B cell (primary cell): ENCODE measurements around the gene AMBRA1. TPM values are rescaled to one million over a fixed set of nuclear protein-coding genes. Genes with fewer than 3 reads are reported as not detected.

Experiments
- ATAC-seq: fragments of 200-7000 bp; cut with Tn5 transposase; one replicate; pipeline ENCODE4 v1.10.0; 2021; ENCODE audit warnings: low read depth, mild to moderate bottlenecking, moderate number of reproducible peaks, moderate library complexity
- CTCF ChIA-PET: fragments of 350-600 bp; sonication (Branson Sonifier 250); formaldehyde crosslinking; loops from one replicate; lab custom pipeline; 2021; ENCODE audit warnings: antibody characterized with exemption, inconsistent platforms; lab: Charles Lee
- POLR2A ChIA-PET: fragments of 350-600 bp; sonication (Branson Sonifier 250); formaldehyde crosslinking; loops from one replicate; lab custom pipeline; 2021; ENCODE audit warnings: antibody characterized with exemption; lab: Charles Lee
- DNase-seq: peaks from one replicate; pipeline ENCODE4 v3.0.0; 2013
- H2AFZ ChIP-seq: 2 replicates; pipeline ENCODE4 v1.6.1; 2012; ENCODE audit warnings: mild to moderate bottlenecking, low read depth, low read length; ENCODE audit not compliant: insufficient read depth, poor library complexity, severe bottlenecking
- H3K27ac ChIP-seq, 2 donors: 1 replicate in 1 of 2; 2 replicates in 1 of 2; pipeline ENCODE4 v1.5.1; 2012 to 2013; ENCODE audit warnings: low read length in 2 of 2, mild to moderate bottlenecking in 2 of 2, moderate library complexity in 1 of 2
- H3K27me3 ChIP-seq, 4 experiments: fragments of 200-600 bp in 1 of 4; sonication (generic) in 1 of 4; replicated peaks in 1 of 4; 1 replicate in 2 of 4; 2 replicates in 2 of 4; pipeline versions ENCODE4 v1.6.1 to v1.7.0; 2013 to 2016; ENCODE audit warnings: low read length in 3 of 4, mild to moderate bottlenecking in 2 of 4, mixed read lengths in 1 of 4, moderate library complexity in 1 of 4; ENCODE audit not compliant: insufficient read depth in 4 of 4, control insufficient read depth in 3 of 4; ENCODE audit errors: control extremely low read depth in 1 of 4
- H3K36me3 ChIP-seq, 2 experiments: replicated peaks in 1 of 2; 1 replicate in 1 of 2; 2 replicates in 1 of 2; pipeline versions ENCODE4 v1.6.1 to v1.7.1; 2013; ENCODE audit warnings: low read length in 1 of 2; ENCODE audit not compliant: insufficient read depth in 2 of 2, control insufficient read depth in 1 of 2; ENCODE audit errors: control extremely low read depth in 1 of 2, extremely low read depth in 1 of 2
- H3K4me1 ChIP-seq, 2 donors: fragments of 200-600 bp in 1 of 2; sonication (generic) in 1 of 2; 1 replicate in 1 of 2; 2 replicates in 1 of 2; pipeline versions ENCODE4 v1.5.1 to v1.6.1; 2013 to 2017; ENCODE audit warnings: low read length in 2 of 2; ENCODE audit not compliant: control insufficient read depth in 2 of 2, insufficient read depth in 2 of 2
- H3K4me2 ChIP-seq: replicated peaks from 2 replicates; pipeline ENCODE3; 2012; ENCODE audit warnings: mild to moderate bottlenecking, low read depth, low read length; ENCODE audit not compliant: poor library complexity, severe bottlenecking
- H3K4me3 ChIP-seq, 5 experiments: fragments of 200-600 bp in 1 of 5; sonication (generic) in 1 of 5; 1 replicate in 3 of 5; 2 replicates in 2 of 5; pipeline versions ENCODE4 v1.5.1 to v1.7.0; 2011 to 2016; ENCODE audit warnings: low read length in 4 of 5, mild to moderate bottlenecking in 4 of 5, low read depth in 2 of 5, control low read depth in 1 of 5, moderate library complexity in 1 of 5; ENCODE audit not compliant: insufficient read depth in 1 of 5; ENCODE audit errors: control extremely low read depth in 1 of 5, extremely low read depth in 1 of 5
- H3K79me2 ChIP-seq: fragments of 200-600 bp; sonication (generic); one replicate; pipeline ENCODE4 v1.6.0; 2016; ENCODE audit warnings: low read length; ENCODE audit not compliant: control insufficient read depth, insufficient read depth
- H3K9ac ChIP-seq: fragments of 200-600 bp; sonication (generic); 2 replicates; pipeline ENCODE4 v1.6.1; 2017; ENCODE audit warnings: mild to moderate bottlenecking, low read length, moderate library complexity
- H3K9me3 ChIP-seq, 3 donors: one replicate each; pipeline versions ENCODE4 v1.6.1 to v1.7.1; 2013; ENCODE audit warnings: low read length in 2 of 3; ENCODE audit not compliant: control insufficient read depth in 2 of 3, insufficient read depth in 1 of 3; ENCODE audit errors: control extremely low read depth in 1 of 3
- H4K20me1 ChIP-seq: 2 replicates; pipeline ENCODE4 v1.6.0; 2012; ENCODE audit warnings: mild to moderate bottlenecking, low read length; ENCODE audit not compliant: insufficient read depth, control insufficient read depth, poor library complexity, severe bottlenecking
- H3K27ac Mint-ChIP-seq: one replicate; pipeline ENCODE4 v1.8.0; 2021; ENCODE audit warnings: mixed read lengths
- H3K27me3 Mint-ChIP-seq: one replicate; pipeline ENCODE4 v1.8.0; 2021; ENCODE audit warnings: mixed read lengths
- H3K4me1 Mint-ChIP-seq: one replicate; pipeline ENCODE4 v1.8.0; 2021; ENCODE audit warnings: mixed read lengths
- H3K4me3 Mint-ChIP-seq: one replicate; pipeline ENCODE4 v1.8.0; 2021; ENCODE audit warnings: mixed read lengths
- H3K9me3 Mint-ChIP-seq: one replicate; pipeline ENCODE4 v1.8.0; 2022; ENCODE audit warnings: mixed read lengths; ENCODE audit not compliant: insufficient read depth
- CTCF ChIP-seq: fragments of 200-600 bp; IDR thresholded peaks from one replicate; pipeline ENCODE4 v1.8.0; 2022; ENCODE audit warnings: antibody characterized with exemption, mild to moderate bottlenecking
- EZH2 ChIP-seq: IDR thresholded peaks from 2 replicates; pipeline ENCODE4 v1.6.1; 2012; ENCODE audit warnings: borderline replicate concordance, low read depth, mild to moderate bottlenecking, moderate library complexity, low read length; ENCODE audit not compliant: insufficient read depth, poor library complexity, severe bottlenecking
- WGBS: methylation state at CpG from one replicate; pipeline ENCODE4 v1.1.5; 2013; ENCODE audit warnings: missing lambda C conversion rate; ENCODE audit not compliant: insufficient coverage; 5-methylcytosine and 5-hydroxymethylcytosine counted together
- intact Hi-C: fragments of 100-400 bp; cut with micrococcal nuclease; formaldehyde crosslinking; loops from one replicate; pipeline ENCODE4 v1.10.0; 2022
- polyA plus RNA-seq: library from polyadenylated mRNA; depleted of rRNA; stranded (reverse); fragments of >200 nt; gene quantifications from 2 replicates; pipeline ENCODE4 v1.2.3, GENCODE V29; 2012
- total RNA-seq, 2 donors: library from RNA; stranded (reverse); fragments of 120-200 nt in 1 of 2; gene quantifications; 1 replicate in 1 of 2; 2 replicates in 1 of 2; pipeline versions ENCODE4 v1.2.3 to v1.2.4, GENCODE V29; 2013 to 2022

The AMBRA1 gene
- total and polyA plus RNA-seq, 2 donors (not counting 1 experiment from before 2014, with no cell fraction given) = 13.8 to 36.1 TPM

GRCh38 chr11:46383974-46384701 is 209.7 kb downstream of the AMBRA1 start:
- H4K20me1 ChIP-seq = no peaks in the 10 kb centered on the region
- no peak for ATAC-seq
- peaks cover 9% of the 10 kb centered on the region for H3K4me1 Mint-ChIP-seq
- no peaks in the 10 kb centered on the region for H3K36me3 ChIP-seq
- DNase-seq = no peak
- H3K9ac ChIP-seq = no peak overlapping the region
- WGBS = 81% methylated on average over 6 of the region's 12 CpGs
- TF ChIP-seq CTCF = no peak
- no peaks in the 10 kb centered on the region for H3K9me3 Mint-ChIP-seq
- H3K27ac Mint-ChIP-seq = no peak overlapping the region
- H2AFZ ChIP-seq = no peak overlapping the region
- H3K4me3 Mint-ChIP-seq = no peak overlapping the region
- H3K4me2 ChIP-seq = no peak overlapping the region
- peaks cover 56% of the 10 kb centered on the region for H3K27me3 Mint-ChIP-seq
- H3K9me3 ChIP-seq = peaks cover 0 to 26% (median 0%) of the 10 kb centered on the region in 3 donors
- no peak overlapping the region for H3K4me3 ChIP-seq
- peaks cover 0 to 75% (median 38%) of the 10 kb centered on the region in 4 experiments for H3K27me3 ChIP-seq
- ChIA-PET CTCF (no interaction called here), POLR2A (no interaction called here)
- peaks cover 15 to 24% of the 10 kb centered on the region in 2 donors for H3K4me1 ChIP-seq
- no peak overlapping the region for H3K27ac ChIP-seq
- H3K79me2 ChIP-seq = no peaks in the 10 kb centered on the region
- intact Hi-C loops = loop anchor here (5.0 kb wide), 1 partner anchor 37 kb away; the partner anchor contains the start of gene DGKZ

GRCh38 chr11:46383404-46383758 is 210.4 kb downstream of the AMBRA1 start:
- Histone ChIP-seq H3K4me3 (no peak overlapping the region), H3K27ac (no peak overlapping the region), H3K9ac (no peak overlapping the region), H3K27me3 (peaks cover 0 to 67% (median 34%) of the 10 kb centered on the region in 4 experiments), H3K4me2 (no peak overlapping the region), H3K79me2 (no peaks in the 10 kb centered on the region), H3K36me3 (no peaks in the 10 kb centered on the region), H3K4me1 (peaks cover 14 to 19% of the 10 kb centered on the region in 2 donors), H2AFZ (no peak overlapping the region), H3K9me3 (peaks cover 0 to 26% (median 0%) of the 10 kb centered on the region in 3 donors), H4K20me1 (no peaks in the 10 kb centered on the region)
- peaks cover 12% of the 10 kb centered on the region for H3K4me1 Mint-ChIP-seq
- WGBS = no CpG with 5 or more reads among the region's 7 CpGs
- ATAC-seq (no peak), DNase-seq (no peak)
- ChIA-PET POLR2A (no interaction called here), CTCF (interaction anchor here (0.6 kb wide), 1 partner anchor 124 kb away, joined by 3 read pairs; no protein-coding TSS in a partner anchor)
- TF ChIP-seq CTCF (no peak), EZH2 (no peak)
- peaks cover 50% of the 10 kb centered on the region for H3K27me3 Mint-ChIP-seq
- no peak overlapping the region for H3K27ac Mint-ChIP-seq
- no peaks in the 10 kb centered on the region for H3K9me3 Mint-ChIP-seq
- intact Hi-C loops = loop anchor here (5.0 kb wide), 1 partner anchor 36 kb away; the partner anchor contains the start of gene DGKZ
- peak overlapping the region; percentile 29 for H3K4me3 Mint-ChIP-seq
